Fibroblast of villous mesenchyme (primary cell): Measurements from ENCODE around the gene MAPKAP1. TPM values are rescaled to one million over a fixed set of nuclear protein-coding genes. Genes with fewer than 3 reads are reported as not detected.

Source experiments
- DNase-seq: peaks from one replicate; pipeline ENCODE4 v3.0.0-alpha.2; 2010; ENCODE audit warnings: low read depth
- H3K4me3 ChIP-seq: 2 replicates; pipeline ENCODE4 v1.5.1; 2011; ENCODE audit warnings: low read depth, mild to moderate bottlenecking, low read length
- CTCF ChIP-seq: IDR thresholded peaks from 2 replicates; pipeline ENCODE4 v1.5.1; 2012; ENCODE audit warnings: low read depth, mild to moderate bottlenecking, low read length; ENCODE audit not compliant: insufficient read depth
- total RNA-seq: library from RNA; depleted of rRNA; stranded (reverse); fragments of >200 nt; gene quantifications from 2 replicates; pipeline ENCODE4 v1.2.3, GENCODE V29; 2012

Gene MAPKAP1
- total RNA-seq, 1 donor: 92.0 TPM

GRCh38 chr9:125532812-125533594 lies 174.0 kb downstream of the MAPKAP1 start:
- TF ChIP-seq CTCF: no peak
- DNase-seq: no peak
- no peak overlapping the region for H3K4me3 ChIP-seq

GRCh38 chr9:125532412-125532811 lies 174.6 kb downstream of the MAPKAP1 start:
- DNase-seq: no peak
- H3K4me3 ChIP-seq: no peak overlapping the region
- no peak for TF ChIP-seq CTCF

- no peak for TF ChIP-seq CTCF
- DNase-seq: no peak
- H3K4me3 ChIP-seq: no peak overlapping the region
These were observed 177.2 kb downstream of the MAPKAP1 start for GRCh38 chr9:125529589-125530515.

GRCh38 chr9:125529107-125529506 lies 177.9 kb downstream of the MAPKAP1 start:
- no peak for DNase-seq
- no peak for TF ChIP-seq CTCF

GRCh38 chr9:125527471-125528002 lies 179.5 kb downstream of the MAPKAP1 start:
- DNase-seq: no peak
- no peak for TF ChIP-seq CTCF
- H3K4me3 ChIP-seq: no peak overlapping the region

More at GRCh38 chr9:125529107-125529506, 177.9 kb downstream of the MAPKAP1 start:
- H3K4me3 ChIP-seq: no peak overlapping the region

GRCh38 chr9:125525921-125526631 lies 180.9 kb downstream of the MAPKAP1 start:
- H3K4me3 ChIP-seq: no peak overlapping the region
- no peak for TF ChIP-seq CTCF
- peak; percentile 78 for DNase-seq
